Tibial nerve (tissue), 4 donors: ENCODE measurements around the gene FRY. TPM values are rescaled to one million over a fixed set of nuclear protein-coding genes. Genes with fewer than 3 reads are reported as not detected.
A peak's percentile ranks its signal among the peaks of the same experiment; 100 is the strongest.

Experiments used
- DNase-seq, 2 donors: peaks; one replicate each; pipeline ENCODE4 v3.0.0-alpha.2; 2019; ENCODE audit warnings: low spot score in 2 of 2
- H3K27ac ChIP-seq, 4 donors: fragments of 200-600 bp; sonication (generic) in 3 of 4; one replicate each; pipeline ENCODE4 v1.5.1; 2017 to 2019; ENCODE audit warnings: mild to moderate bottlenecking in 1 of 4
- H3K27me3 ChIP-seq, 2 donors: fragments of 200-600 bp; sonication (generic) in 1 of 2; one replicate each; pipeline versions ENCODE4 v1.5.1 to v1.6.0; 2017 to 2019
- H3K36me3 ChIP-seq, 3 donors: fragments of 200-600 bp; sonication (generic); one replicate each; pipeline ENCODE4 v1.5.1; 2018 to 2019
- H3K4me1 ChIP-seq, 4 donors: fragments of 200-600 bp; sonication (generic) in 3 of 4; one replicate each; pipeline ENCODE4 v1.5.1; 2017 to 2019
- H3K4me3 ChIP-seq, 4 donors: fragments of 200-600 bp; sonication (generic) in 3 of 4; one replicate each; pipeline ENCODE4 v1.5.1; 2017 to 2019; ENCODE audit warnings: mild to moderate bottlenecking in 1 of 4, moderate library complexity in 1 of 4
- H3K9me3 ChIP-seq, 4 donors: fragments of 200-600 bp; sonication (generic) in 3 of 4; one replicate each; pipeline ENCODE4 v1.5.1; 2017 to 2019
- CTCF ChIP-seq, 5 experiments: fragments of 200-600 bp in 3 of 5; fragments of 450-650 bp in 2 of 5; sonication (generic) in 3 of 5; IDR thresholded peaks; one replicate each; pipeline ENCODE4 v1.5.1; 2016 to 2019; ENCODE audit warnings: antibody characterized with exemption in 5 of 5, mild to moderate bottlenecking in 3 of 5, moderate library complexity in 2 of 5
- EP300 ChIP-seq, 2 donors: sonication (generic); formaldehyde crosslinking; IDR thresholded peaks; one replicate each; pipeline ENCODE4 v1.6.1; 2017; ENCODE audit warnings: antibody characterized with exemption in 2 of 2, mild to moderate bottlenecking in 1 of 2
- POLR2A ChIP-seq, 2 donors: fragments of 450-650 bp; IDR thresholded peaks; one replicate each; pipeline ENCODE4 v1.6.1; 2017; ENCODE audit warnings: antibody characterized with exemption in 2 of 2, mild to moderate bottlenecking in 2 of 2, moderate library complexity in 2 of 2
- WGBS, 2 donors: methylation state at CpG; one replicate each; pipeline ENCODE4 v1.1.5; 2018; 5-methylcytosine and 5-hydroxymethylcytosine counted together
- total RNA-seq, 4 donors: library from RNA; depleted of rRNA; stranded (reverse); fragments of >200 nt; gene quantifications; one replicate each; pipeline ENCODE4 v1.1.0, GENCODE V29; 2016

FRY gene
- total RNA-seq, 4 donors from 2014 or later: 48.9 to 94.6 (median 75.8) TPM

DNA sequence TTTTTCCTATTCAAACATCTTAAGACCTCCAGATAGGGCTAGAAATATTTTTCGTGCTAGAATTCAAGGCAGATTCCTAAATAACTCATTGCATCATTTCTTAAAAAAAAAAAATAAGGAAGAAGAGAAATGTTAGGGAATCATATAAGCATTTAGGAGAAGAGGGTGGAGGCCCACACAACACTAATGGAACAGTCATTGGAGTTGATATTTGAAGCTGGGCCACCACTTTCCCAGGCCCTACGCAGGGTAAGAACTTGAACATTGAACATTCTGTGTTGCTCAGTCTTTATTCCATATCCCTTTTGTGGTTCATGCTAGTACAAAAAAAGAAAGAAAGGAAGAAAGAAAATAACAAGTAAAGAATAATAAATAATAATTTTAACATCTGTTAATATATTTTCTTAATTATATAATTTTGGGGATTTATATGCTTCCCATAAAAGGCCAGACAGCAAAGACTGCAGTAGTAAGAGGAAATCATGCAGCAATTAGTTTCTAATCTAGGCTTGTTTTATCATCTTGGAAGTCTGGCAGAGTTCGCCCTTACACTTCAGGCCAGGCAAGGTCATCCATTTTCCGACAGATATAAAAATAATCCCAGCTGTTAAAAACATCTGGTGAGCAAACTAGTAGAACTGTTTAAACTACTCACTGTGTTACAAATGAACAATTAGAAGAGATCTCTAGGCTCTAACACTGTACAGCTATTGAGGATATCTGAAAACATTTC, 127.7 kb downstream of the FRY start:
- no peak for TF ChIP-seq EP300 (IDR thresholded peaks at IDR 0.05)
- TF ChIP-seq CTCF (IDR thresholded peaks at IDR 0.05): no peak
- TF ChIP-seq POLR2A (IDR thresholded peaks at IDR 0.05): no peak
- WGBS, 2 donors: 53 to 55% methylated on average over 4 of the region's 4 CpGs
- Histone ChIP-seq H3K27ac (no peak overlapping the region), H3K4me1 (peaks cover 0 to 10% (median 0%) of the 10 kb centered on the region in 4 donors), H3K4me3 (no peak overlapping the region), H3K9me3 (no peaks in the 10 kb centered on the region), H3K27me3 (no peaks in the 10 kb centered on the region), H3K36me3 (peaks cover 0 to 7% (median 0%) of the 10 kb centered on the region in 3 donors)
- no peak for DNase-seq

DNA sequence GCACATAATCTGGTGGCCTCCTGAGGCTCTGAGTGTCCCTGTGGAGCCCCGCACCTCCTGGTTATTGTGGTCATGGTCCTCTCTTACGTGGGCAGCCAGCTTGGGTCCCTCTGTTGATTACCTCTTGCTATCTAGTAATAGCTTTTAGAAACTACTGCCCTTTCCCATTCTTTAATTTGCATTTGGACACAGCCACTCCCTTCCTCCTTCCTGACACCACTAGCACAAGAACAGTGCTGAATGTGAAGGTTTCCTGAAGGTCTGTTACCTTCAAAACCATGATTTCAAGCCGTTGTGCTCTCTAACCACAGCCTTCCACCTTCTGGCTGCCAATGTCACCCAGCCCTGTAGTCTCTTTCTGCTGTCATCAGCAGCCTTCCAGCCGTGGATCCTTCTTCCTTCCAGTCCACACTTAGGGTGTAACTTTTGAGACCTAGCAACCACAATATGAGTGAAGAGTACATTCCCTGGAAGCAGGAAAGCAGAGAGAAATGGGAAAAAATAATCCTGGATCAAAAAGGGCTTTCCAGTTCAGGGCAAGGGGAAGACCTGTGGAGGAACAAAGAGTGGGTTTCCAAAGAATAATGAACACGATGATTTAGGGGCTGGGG, 130.9 kb downstream of the FRY start:
- Histone ChIP-seq H3K27me3 (no peaks in the 10 kb centered on the region), H3K9me3 (no peaks in the 10 kb centered on the region), H3K36me3 (peaks cover 0 to 12% (median 0%) of the 10 kb centered on the region in 3 donors), H3K4me1 (peaks cover 0 to 13% (median 0%) of the 10 kb centered on the region in 4 donors), H3K27ac (no peak overlapping the region), H3K4me3 (no peak overlapping the region)
- 85 to 86% methylated on average over 5 of the region's 5 CpGs for WGBS, 2 donors
- no peak for DNase-seq
- TF ChIP-seq CTCF (IDR thresholded peaks at IDR 0.05) (no peak), EP300 (IDR thresholded peaks at IDR 0.05) (no peak), POLR2A (IDR thresholded peaks at IDR 0.05) (no peak)

GRCh38 chr13:32164622-32165268, 133.2 kb downstream of the FRY start:
- Histone ChIP-seq H3K27ac (no peak overlapping the region), H3K4me3 (no peak overlapping the region), H3K4me1 (peaks cover 0 to 5% (median 0%) of the 10 kb centered on the region in 4 donors), H3K36me3 (peaks cover 0 to 12% (median 0%) of the 10 kb centered on the region in 3 donors), H3K27me3 (no peaks in the 10 kb centered on the region), H3K9me3 (no peaks in the 10 kb centered on the region)
- TF ChIP-seq CTCF (IDR thresholded peaks at IDR 0.05) (peak; percentile 10 to 24 (median 18)), EP300 (IDR thresholded peaks at IDR 0.05) (no peak)
- WGBS, 2 donors: 68 to 69% methylated on average over 4 of the region's 4 CpGs
- no peak for DNase-seq

DNA sequence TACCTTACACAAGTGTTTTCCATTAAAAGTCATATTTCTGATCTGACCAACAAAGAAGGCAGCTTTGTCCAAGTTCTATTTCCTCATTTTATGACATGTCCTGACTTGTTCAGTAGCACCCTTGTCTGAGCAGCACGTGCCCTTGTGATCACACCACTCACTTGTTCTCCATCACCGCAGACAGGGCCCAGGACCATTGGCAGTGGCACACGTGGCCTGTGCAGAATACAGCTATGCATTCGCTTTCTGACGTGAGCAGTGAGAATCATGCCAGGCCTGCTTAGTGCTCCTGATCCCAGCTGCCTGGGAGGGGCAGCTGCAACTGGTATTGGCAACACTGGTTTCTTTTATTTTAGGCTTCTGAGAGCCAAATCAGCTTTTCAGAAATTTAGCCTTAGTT, 134.2 kb downstream of the FRY start:
- Histone ChIP-seq H3K4me1 (peaks cover 0 to 3% (median 0%) of the 10 kb centered on the region in 4 donors), H3K27ac (no peak overlapping the region), H3K4me3 (no peak overlapping the region), H3K27me3 (no peaks in the 10 kb centered on the region), H3K36me3 (peaks cover 0 to 12% (median 0%) of the 10 kb centered on the region in 3 donors), H3K9me3 (no peaks in the 10 kb centered on the region)
- no peak for DNase-seq
- no peak for TF ChIP-seq POLR2A (IDR thresholded peaks at IDR 0.05)
- WGBS, 2 donors: 46 to 56% methylated on average over 5 of the region's 5 CpGs

GRCh38 chr13:32168131-32168530, 136.6 kb downstream of the FRY start:
- Histone ChIP-seq H3K27ac (no peak overlapping the region), H3K4me3 (no peak overlapping the region), H3K36me3 (peaks cover 0 to 14% (median 0%) of the 10 kb centered on the region in 3 donors), H3K27me3 (no peaks in the 10 kb centered on the region), H3K9me3 (no peaks in the 10 kb centered on the region), H3K4me1 (peaks cover 0 to 3% (median 0%) of the 10 kb centered on the region in 4 donors)
- TF ChIP-seq POLR2A (IDR thresholded peaks at IDR 0.05): no peak
- TF ChIP-seq EP300 (IDR thresholded peaks at IDR 0.05): no peak
- no peak for TF ChIP-seq CTCF (IDR thresholded peaks at IDR 0.05)
- 67 to 77% methylated on average over 1 of the region's 1 CpG for WGBS, 2 donors
- no peak for DNase-seq
